NCI-H510A (cell line): ENCODE results near the gene SPSB1.
"Not testable (repeated sequence)": the region's sequence is repeated elsewhere in the genome, so short reads cannot be mapped to it uniquely, and the experiment has no call there.

Experiments used
- DNase-seq: peaks from one replicate; lab custom pipeline; 2025; lab: John Stamatoyannopoulos, UW

The SPSB1 gene

GRCh38 chr1:9279172-9279840 lies 13.4 kb upstream of the SPSB1 start:
- DNase-seq = no peak

- peak; percentile 57 for DNase-seq
Measured at GRCh38 chr1:9280015-9280860, 12.5 kb upstream of the SPSB1 start.

GRCh38 chr1:9281071-9281827 lies 11.4 kb upstream of the SPSB1 start:
- DNase-seq = no peak

- DNase-seq = no peak
Measured at GRCh38 chr1:9281908-9282695, 10.6 kb upstream of the SPSB1 start.

- DNase-seq = no peak
Measured at GRCh38 chr1:9282696-9282955, 10.1 kb upstream of the SPSB1 start.

- no peak for DNase-seq
Measured at GRCh38 chr1:9284061-9284460, 8.6 kb upstream of the SPSB1 start.

GRCh38 chr1:9286556-9286955 lies 6.1 kb upstream of the SPSB1 start:
- no peak for DNase-seq

GRCh38 chr1:9289090-9289534 lies 3.6 kb upstream of the SPSB1 start:
- no peak for DNase-seq

GRCh38 chr1:9289711-9290485 lies 2.8 kb upstream of the SPSB1 start:
- DNase-seq = no peak

- DNase-seq = no peak
Measured at GRCh38 chr1:9291914-9292360, 757 bp upstream of the SPSB1 start.

- no peak for DNase-seq
Measured at GRCh38 chr1:9293241-9293532, 493 bp downstream of the SPSB1 start.

- DNase-seq = peak; percentile 58
Measured at GRCh38 chr1:9293533-9294404, 1.1 kb downstream of the SPSB1 start.

GRCh38 chr1:9294405-9294773 lies 1.7 kb downstream of the SPSB1 start:
- DNase-seq = no peak

GRCh38 chr1:9294910-9295636 lies 2.4 kb downstream of the SPSB1 start:
- peak; percentile 59 for DNase-seq

GRCh38 chr1:9295884-9296283 lies 3.2 kb downstream of the SPSB1 start:
- no peak for DNase-seq

GRCh38 chr1:9296850-9297249 lies 4.2 kb downstream of the SPSB1 start:
- DNase-seq = no peak

GRCh38 chr1:9297831-9298230 lies 5.1 kb downstream of the SPSB1 start:
- no peak for DNase-seq

GRCh38 chr1:9298282-9298681 lies 5.6 kb downstream of the SPSB1 start:
- DNase-seq = no peak

GRCh38 chr1:9299571-9300541 lies 7.2 kb downstream of the SPSB1 start:
- DNase-seq = not testable (repeated sequence)
